ENCODE data around the gene EXOG. TPM values are rescaled to one million over a fixed set of nuclear protein-coding genes. Genes with fewer than 3 reads are reported as not detected.
A peak's percentile ranks its signal among the peaks of the same experiment; 100 is the strongest.

EXOG gene
- total and polyA plus RNA-seq, 11 donors: 18.3 to 35.9 (median 25.0) TPM

DNA sequence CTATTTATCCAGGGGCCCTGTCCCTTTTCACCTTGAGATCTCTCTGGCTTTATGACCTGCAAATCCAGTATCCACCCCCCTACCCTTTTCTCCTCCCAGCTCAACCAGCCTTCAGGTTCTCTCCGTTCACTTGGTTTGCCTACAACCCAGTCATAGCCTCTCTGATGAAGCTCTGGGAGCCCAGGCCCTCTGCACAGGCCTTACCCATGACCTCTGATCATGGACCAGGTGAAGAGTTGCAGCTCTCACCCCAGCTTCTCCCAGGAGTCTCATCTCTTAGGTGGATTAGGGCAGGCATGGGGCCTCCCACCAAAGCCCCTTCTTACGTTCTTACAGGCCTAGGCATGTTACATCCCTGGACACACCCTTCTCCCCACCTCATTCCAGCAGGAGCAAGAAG is 59.8 kb downstream of the EXOG start:
- DNase-seq: peak in 2 of 5 donors; percentile 2 to 11
- TF ChIP-seq POLR2A (IDR thresholded peaks at IDR 0.05): no peak
- TF ChIP-seq, protein P1, sequence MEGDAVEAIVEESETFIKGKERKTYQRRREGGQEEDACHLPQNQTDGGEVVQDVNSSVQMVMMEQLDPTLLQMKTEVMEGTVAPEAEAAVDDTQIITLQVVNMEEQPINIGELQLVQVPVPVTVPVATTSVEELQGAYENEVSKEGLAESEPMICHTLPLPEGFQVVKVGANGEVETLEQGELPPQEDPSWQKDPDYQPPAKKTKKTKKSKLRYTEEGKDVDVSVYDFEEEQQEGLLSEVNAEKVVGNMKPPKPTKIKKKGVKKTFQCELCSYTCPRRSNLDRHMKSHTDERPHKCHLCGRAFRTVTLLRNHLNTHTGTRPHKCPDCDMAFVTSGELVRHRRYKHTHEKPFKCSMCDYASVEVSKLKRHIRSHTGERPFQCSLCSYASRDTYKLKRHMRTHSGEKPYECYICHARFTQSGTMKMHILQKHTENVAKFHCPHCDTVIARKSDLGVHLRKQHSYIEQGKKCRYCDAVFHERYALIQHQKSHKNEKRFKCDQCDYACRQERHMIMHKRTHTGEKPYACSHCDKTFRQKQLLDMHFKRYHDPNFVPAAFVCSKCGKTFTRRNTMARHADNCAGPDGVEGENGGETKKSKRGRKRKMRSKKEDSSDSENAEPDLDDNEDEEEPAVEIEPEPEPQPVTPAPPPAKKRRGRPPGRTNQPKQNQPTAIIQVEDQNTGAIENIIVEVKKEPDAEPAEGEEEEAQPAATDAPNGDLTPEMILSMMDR (IDR thresholded peaks at IDR 0.05): no peak
- ATAC-seq: no peak
- Histone ChIP-seq H3K27ac (no peak overlapping the region), H3K4me1 (no peaks in the 10 kb centered on the region), H3K36me3 (peaks cover 0 to 90% (median 18%) of the 10 kb centered on the region in 9 donors), H3K27me3 (no peaks in the 10 kb centered on the region), H3K9me3 (peaks cover 0 to 3% (median 0%) of the 10 kb centered on the region in 12 donors), H3K4me3 (no peak overlapping the region)
- intact Hi-C loops (cut with DNase I): no loop called here
- 88 to 93% (median 92%) methylated on average over 2 of the region's 2 CpGs for WGBS, 4 donors

DNA sequence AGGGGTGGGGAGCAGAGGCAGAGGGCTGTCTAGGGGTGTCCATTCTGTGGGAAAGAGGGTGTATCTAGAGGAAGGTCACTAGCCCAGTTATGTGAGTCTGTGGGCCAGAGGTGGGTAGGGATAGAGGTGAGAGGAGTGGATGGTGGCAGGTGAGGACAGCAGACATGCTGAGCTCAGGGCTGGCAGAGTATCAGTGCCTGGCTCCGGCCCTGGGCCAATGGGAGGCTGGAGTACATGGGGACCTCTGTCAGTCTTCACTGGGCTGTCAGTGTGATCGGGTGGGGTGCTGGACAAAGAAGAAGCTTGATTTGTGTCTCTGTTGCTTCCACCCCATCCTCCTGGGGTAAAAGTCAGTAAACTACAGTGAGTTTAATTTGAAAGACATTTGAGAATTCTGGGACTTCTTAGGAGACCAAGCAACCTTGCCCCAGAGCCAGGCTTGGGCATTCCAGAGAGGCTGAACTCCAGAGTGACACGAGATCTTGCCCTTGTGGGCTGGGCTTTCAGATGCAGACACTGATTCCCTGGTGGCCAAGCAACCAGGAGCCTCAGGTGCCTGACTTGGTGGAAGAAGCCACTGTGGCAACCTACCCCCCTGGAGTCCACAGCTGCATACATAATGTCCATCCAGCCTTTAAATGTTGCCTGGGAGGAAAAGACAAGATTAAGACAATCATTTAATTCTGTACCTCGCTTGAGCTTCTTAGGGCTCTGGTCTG is 60.7 kb downstream of the EXOG start:
- H3K36me3 ChIP-seq: peaks cover 0 to 92% (median 18%) of the 10 kb centered on the region in 9 donors

DNA sequence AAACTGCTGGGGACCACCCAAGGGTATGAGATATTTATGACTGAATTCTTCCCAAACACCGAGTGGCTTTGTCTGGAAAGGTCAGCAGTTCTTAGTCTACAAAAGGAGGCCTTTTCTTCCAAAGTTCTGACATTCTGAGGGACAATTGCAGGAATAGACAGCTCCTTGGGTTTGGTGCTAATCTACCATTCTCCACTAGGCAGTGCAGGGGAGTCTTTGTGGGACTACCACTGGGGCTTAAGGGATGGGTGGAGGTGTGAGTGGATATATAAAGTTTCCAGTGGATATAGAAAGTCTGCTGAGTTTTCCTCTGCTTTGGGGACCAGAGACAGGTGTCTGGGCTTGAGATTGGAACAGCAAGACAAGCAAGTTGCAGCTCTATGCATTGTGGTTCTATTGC is 62.7 kb downstream of the EXOG start:
- 63 to 88% (median 84%) methylated on average over 1 of the region's 1 CpG for WGBS, 4 donors
- DNase-seq (peak in 1 of 5 donors; percentile 0), ATAC-seq (no peak)
- H3K36me3 ChIP-seq: peaks cover 0 to 93% (median 14%) of the 10 kb centered on the region in 9 donors
- H3K27ac ChIP-seq: no peak overlapping the region
- TF ChIP-seq, protein P1 (IDR thresholded peaks at IDR 0.05): no peak
- no peak overlapping the region for H3K4me3 ChIP-seq
- peaks cover 0 to 7% (median 0%) of the 10 kb centered on the region in 12 donors for H3K4me1 ChIP-seq
- intact Hi-C loops (cut with DNase I): no loop called here
- H3K27me3 ChIP-seq: no peaks in the 10 kb centered on the region
- peaks cover 0 to 3% (median 0%) of the 10 kb centered on the region in 12 donors for H3K9me3 ChIP-seq

More for the DNA sequence above, 60.7 kb downstream of the EXOG start:
- Histone ChIP-seq H3K27ac (peak overlapping the region in 1 of 12 donors; percentile 28), H3K9me3 (peaks cover 0 to 3% (median 0%) of the 10 kb centered on the region in 12 donors), H3K27me3 (no peaks in the 10 kb centered on the region), H3K4me3 (no peak overlapping the region), H3K4me1 (peaks cover 0 to 6% (median 0%) of the 10 kb centered on the region in 12 donors)
- no peak for TF ChIP-seq POLR2A (IDR thresholded peaks at IDR 0.05)
- TF ChIP-seq, protein P1 (IDR thresholded peaks at IDR 0.05): no peak
- intact Hi-C loops (cut with DNase I): no loop called here
- 51 to 74% (median 60%) methylated on average over 3 to 4 of the region's 4 CpGs for WGBS, 4 donors
- DNase-seq (peak in 2 of 5 donors; percentile 3 to 17), ATAC-seq (peak in 3 of 4 donors; percentile 27 to 55 (median 38))

DNA sequence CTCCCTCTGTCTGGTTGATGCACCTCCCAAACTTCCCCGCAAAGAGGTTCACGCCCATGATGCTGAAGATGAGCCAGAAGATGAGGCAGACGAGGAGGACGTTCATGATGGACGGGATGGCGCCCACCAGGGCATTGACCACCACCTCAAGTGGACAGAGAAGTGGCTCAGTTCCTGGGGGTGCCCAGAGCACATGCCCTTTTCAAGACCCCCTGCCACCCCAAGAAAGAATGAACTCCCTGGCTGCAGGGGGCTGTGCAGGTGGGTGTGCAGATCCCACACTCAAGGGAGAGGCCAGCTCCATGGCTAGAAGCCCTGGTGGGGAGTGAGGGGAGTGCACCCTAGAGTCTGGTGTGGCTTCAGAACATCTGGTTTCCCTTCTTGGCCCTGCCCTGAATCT is 64.1 kb downstream of the EXOG start:
- H3K27ac ChIP-seq: no peak overlapping the region
- WGBS, 4 donors: 91 to 96% (median 93%) methylated on average over 6 of the region's 6 CpGs
- H3K36me3 ChIP-seq: peaks cover 0 to 94% (median 11%) of the 10 kb centered on the region in 9 donors
- peaks cover 0 to 7% (median 0%) of the 10 kb centered on the region in 12 donors for H3K4me1 ChIP-seq
- intact Hi-C loops (cut with DNase I): no loop called here
- no peak for TF ChIP-seq POLR2A (IDR thresholded peaks at IDR 0.05)
- TF ChIP-seq, protein P1 (IDR thresholded peaks at IDR 0.05): peak in 2 of 12 donors; percentile 12 to 30
- H3K27me3 ChIP-seq: no peaks in the 10 kb centered on the region
- no peak overlapping the region for H3K4me3 ChIP-seq
- H3K9me3 ChIP-seq: no peaks in the 10 kb centered on the region
- DNase-seq: peak in 1 of 5 donors; percentile 12
- ATAC-seq: no peak
